Stimulated activated CD4-positive, alpha-beta T cell treated with anti-CD3 and anti-CD28 coated beads, TNF-alpha, amount 100 ng/mL, for 1 hour (primary cell): Measurements from ENCODE around the gene MACF1.

Source experiments
- DNase-seq, 3 donors: peaks; one replicate each; pipeline ENCODE4 v3.0.0-alpha.2; 2020; ENCODE audit warnings: low read depth in 3 of 3, low spot score in 1 of 3

MACF1 gene

DNA sequence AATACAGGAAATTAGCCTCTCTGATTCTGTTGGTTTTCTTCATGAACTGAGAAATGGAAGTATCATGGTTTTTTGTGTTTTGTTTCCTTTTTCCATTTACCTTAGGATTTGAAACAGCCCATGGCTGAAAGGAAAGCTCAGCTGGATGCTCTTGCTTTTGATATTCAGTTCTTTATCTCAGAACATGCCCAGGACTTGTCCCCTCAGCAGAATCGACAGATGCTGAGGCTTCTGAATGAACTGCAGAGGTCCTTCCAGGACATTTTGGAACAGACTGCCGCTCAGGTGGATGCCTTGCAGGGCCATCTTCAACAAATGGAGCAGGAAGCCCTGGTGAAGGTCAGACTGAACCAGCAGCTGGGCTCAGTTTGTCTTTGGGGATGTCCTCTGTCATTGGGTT, 142.4 kb downstream of the MACF1 start:
- no peak for DNase-seq

DNA sequence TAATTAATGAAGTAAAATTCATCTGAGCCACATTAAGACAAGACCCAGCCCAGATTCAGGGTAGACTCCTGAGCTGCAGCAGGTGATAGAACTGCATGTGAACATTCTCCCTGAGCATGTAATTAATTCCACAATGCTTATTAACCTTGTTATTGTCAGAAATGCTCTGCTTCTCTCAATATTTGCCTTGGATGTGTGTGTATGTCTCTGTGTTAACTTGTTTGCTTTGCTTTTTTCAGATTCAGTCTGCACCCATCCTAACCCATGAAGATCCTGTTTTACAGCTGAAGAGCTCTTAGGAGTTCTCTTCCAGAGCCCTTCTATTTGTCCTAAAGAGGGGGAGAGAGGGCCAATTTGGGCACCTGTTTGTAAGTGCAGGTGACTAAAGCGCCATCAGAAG, 143.8 kb downstream of the MACF1 start:
- no peak for DNase-seq

DNA sequence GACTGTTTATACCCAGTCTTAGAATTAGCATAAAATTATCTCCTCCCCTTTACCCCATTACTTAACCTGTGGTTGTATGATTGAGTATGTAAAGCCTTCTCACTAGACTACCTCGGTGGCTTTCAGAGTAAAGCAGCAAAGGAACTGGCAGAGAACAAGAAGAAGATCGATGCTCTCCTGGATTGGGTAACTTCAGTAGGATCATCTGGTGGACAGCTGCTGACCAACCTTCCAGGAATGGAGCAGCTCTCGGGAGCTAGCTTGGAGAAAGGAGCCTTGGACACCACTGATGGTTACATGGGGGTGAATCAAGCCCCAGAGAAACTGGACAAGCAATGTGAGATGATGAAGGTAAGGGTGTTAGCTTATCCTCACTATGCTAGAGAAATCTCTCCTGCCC, 148.4 kb downstream of the MACF1 start:
- DNase-seq, result no peak

DNA sequence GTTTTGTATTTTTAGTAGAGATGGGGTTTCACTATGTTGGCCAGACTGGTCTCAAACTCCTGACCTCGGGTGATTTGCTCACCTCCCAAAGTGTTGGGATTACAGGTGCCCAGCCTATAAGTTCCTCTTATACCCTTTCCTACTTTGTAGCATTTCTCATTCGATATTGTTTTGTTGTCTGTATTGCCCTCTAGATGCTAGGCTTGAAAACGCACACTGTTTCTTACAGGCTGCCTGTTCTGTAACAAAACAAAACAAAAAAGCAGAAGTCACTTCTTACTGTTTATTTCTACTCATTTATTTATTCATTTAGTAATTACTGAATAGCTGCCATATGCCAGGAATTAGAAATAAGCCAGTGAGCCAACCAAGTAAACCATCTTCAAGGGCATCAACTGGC, 150.1 kb downstream of the MACF1 start:
- no peak for DNase-seq

DNA sequence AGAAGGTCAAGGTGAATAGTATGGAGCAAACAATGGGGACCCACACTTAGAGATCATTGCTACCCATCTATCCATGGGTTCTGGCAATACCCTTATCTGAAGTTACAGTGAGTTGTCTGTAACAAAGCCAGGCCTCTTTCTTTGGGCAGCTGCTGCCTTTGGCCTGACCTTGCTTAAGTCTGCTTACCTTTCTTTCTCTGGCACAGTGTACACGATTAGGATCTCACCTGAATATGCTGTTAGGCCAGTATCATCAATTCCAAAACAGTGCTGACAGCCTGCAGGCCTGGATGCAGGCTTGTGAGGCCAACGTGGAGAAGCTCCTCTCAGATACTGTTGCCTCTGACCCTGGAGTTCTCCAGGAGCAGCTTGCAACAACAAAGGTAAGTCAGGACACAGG, 154.0 kb downstream of the MACF1 start:
- DNase-seq, result no peak

DNA sequence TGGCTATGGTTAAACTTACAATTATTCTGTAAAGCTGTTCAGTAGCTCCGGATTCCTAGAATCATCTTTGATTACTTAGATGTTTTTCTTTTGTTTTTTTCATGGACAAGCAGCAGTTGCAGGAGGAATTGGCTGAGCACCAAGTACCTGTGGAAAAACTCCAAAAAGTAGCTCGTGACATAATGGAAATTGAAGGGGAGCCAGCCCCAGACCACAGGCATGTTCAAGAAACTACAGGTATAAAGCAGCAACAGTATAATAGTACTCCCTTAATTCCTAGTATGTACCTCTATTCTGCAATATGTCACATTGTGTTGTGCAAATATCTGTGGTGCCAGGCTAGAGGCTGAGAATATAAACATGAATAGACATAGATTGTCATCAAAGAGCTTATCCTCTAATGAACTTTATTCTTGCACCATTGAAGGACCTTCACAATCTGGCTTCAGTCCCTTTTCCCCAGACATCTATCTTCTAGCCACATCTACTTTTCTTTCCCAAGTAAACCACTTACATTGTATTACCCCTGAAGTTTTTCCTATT, 154.6 kb downstream of the MACF1 start:
- DNase-seq, result no peak

DNA sequence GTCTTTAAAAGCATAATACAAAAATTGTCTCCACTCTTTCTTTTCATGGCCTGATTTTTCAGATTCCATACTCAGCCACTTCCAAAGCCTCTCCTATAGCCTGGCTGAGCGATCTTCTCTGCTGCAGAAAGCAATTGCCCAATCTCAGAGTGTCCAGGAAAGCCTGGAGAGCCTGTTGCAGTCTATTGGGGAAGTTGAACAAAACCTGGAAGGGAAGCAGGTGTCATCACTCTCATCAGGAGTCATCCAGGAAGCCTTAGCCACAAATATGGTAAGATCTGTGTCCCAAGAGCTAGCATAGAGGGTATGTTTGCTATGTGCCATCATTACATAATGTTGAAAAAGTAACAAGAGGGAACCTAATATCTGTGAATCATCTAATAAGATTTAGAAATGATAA, 156.2 kb downstream of the MACF1 start:
- DNase-seq, result no peak

DNA sequence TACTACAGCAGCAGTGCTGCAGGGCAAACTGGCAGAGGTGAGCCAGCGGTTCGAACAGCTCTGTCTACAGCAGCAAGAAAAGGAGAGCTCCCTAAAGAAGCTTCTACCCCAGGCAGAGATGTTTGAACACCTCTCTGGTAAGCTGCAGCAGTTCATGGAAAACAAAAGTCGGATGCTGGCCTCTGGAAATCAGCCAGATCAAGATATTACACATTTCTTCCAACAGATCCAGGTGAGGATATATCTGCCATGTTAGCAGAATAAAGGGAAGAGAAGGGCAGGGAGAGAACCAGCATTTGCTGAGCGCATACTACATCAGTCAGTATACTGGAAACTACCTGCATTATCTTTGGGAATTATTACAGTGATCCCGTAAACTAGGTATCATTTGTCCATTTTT, 157.0 kb downstream of the MACF1 start:
- no peak for DNase-seq

DNA sequence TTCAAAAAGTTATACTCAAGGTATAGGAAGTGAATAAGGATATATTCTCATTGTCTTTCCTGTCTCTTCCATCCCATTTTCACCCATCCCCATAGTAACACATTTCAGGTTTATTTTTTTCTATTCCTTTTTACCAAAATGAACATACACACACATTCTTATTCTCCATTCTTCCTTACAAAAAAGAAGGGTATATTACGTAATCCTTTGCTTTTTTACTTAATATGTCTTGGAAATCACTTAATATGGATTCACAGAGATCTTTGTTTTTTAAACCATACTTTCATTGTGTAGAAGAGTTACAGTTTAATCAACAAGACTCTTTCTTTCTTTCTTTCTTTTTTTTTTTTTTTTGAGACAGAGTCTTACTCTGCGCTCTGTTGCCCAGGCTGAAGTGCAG, 158.8 kb downstream of the MACF1 start:
- no peak for DNase-seq

DNA sequence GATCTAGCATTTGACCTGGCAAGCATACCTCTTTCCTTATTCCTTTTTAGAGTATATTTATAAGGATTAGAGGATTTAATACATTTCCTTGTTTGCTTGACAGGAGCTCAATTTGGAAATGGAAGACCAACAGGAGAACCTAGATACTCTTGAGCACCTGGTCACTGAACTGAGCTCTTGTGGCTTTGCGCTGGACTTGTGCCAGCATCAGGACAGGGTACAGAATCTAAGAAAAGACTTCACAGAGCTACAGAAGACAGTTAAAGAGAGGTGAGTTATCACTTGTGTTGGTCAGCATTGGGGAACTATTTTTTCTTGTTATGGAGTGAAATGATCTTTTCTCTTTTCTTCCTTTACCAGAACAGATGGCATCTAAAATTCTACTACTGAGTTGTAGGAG, 163.6 kb downstream of the MACF1 start:
- no peak for DNase-seq

DNA sequence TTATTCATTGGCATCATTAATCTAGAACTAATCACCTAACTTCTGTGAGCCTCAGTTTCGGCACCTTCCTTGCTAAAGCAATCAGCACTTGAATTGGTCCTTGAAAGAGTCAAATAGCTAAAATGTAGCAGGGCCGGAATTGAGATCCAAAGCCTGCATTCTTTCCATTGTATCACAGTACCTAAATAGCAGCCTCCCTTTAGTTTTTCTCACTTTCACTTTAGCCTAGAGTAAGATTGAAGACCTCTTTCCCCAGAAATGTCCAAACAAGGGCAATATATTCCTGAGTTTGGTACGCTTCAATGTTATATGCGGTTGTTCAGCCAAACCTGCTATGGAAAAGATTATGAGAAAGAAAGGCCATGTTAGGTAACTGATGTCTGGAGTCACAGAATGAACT, 165.1 kb downstream of the MACF1 start:
- no peak for DNase-seq

DNA sequence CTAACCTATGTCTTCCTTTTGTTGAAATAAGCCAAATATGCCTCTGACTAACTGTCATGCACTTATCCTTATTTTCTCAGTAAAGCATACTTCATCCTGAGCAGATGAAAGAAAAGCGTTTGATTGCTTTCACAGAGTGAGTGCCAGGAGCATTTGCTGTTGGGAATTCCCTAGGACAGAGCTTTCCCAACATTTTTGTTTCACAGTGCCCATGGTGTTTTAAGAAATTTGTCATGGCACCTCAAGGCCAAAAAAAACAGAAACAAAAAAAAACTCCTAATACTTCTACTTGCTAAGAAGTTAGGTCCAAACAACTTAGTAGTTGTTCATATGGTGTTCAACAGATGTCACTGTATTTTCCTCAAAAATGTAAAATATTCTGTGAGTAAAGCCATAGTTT, 166.1 kb downstream of the MACF1 start:
- no peak for DNase-seq

DNA sequence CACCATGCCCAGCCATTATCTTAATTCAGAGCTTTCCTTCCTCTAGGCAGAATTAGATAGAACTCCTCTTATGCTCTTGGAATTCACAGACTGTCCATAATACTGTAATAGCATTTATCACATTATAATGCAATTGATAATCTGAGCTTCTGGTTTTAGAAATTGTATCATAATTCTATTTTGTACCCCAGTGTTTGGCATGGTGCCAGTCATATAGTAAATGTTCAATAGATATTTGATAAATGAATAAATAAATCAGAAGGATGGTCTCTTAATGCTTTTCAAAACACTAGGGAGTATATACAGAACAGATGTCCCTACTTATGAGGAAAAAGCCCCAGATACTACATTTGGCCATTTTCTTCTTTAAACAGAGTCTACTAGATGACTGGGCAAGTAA, 167.6 kb downstream of the MACF1 start:
- DNase-seq, result no peak

DNA sequence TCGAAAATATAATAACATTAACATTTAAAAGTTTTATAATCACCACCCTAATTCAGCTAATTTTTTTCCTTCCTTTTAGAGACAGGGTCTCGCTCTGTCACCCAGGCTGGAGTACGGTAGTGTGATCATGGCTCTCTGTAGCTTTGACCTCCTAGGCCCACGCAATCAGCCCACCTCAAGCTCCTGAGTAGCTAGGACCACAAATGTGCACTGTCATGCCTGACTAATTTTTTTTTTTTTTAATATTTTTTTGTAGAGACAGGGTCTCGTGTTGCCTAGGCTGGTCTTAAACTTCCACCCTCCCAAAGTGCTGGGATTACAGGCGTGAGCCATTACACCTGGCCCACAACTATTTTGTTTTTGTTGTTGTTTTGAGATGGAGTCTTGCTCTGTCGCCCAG, 172.2 kb downstream of the MACF1 start:
- DNase-seq, result no peak

DNA sequence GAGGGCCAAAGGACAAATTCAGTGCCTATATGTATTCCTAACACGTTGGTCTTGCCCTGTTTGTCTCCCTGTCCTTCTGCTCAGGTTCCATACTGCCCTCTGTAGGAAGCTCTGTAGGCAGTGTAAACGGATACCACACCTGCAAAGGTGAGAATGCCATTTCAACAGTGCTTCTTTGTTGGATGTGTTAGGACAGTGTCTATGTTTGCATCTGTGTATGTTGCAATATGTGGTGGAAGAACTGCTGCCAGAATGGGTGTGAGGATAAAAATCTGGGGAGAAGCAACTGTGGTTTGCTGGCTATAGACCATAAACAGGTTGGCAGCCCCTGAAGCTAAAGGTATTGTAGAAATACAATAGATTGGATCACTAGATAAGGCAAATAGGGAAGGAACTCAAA, 173.9 kb downstream of the MACF1 start:
- no peak for DNase-seq

DNA sequence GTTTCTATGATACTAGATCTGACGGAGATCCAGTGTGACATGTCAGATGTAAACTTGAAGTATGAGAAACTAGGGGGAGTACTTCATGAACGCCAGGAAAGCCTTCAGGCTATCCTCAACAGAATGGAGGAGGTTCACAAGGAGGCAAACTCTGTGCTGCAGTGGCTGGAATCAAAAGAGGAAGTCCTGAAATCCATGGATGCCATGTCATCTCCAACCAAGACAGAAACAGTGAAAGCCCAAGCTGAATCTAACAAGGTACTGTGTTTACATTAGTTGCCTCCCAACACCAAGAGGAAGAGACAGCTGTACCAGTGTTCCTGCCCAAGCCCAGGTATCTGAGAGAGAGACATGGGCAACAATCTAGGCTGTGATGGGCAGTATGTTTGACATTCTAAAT, 174.7 kb downstream of the MACF1 start:
- no peak for DNase-seq

DNA sequence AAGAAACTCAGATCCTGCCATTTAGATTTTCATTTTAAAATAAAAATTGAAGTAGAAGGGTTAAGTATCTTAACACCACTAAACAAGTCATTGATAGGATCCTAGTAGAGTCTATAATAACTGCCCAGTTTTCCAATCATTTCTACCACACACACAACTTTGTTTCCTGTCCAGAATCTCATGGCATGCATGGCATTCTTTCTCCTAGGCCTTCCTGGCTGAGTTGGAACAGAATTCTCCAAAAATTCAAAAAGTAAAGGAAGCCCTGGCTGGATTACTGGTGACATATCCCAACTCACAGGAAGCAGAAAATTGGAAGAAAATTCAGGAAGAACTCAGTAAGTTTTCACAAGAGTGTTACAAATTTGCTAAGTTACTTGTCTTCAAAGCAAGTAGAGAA, 175.5 kb downstream of the MACF1 start:
- DNase-seq, result no peak

DNA sequence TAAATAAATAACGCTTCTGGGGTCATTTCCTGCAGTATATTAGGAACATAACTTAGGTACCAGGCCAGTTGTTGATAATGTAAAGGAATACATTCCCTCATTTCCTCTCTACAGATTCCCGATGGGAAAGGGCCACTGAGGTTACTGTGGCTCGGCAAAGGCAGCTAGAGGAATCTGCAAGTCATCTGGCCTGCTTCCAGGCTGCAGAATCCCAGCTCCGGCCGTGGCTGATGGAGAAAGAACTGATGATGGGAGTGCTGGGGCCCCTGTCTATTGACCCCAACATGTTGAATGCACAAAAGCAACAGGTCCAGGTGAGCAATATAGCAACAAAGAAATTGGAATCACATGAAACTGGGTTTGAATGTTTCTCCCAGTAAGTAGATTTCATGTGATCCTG, 177.3 kb downstream of the MACF1 start:
- DNase-seq, result no peak

DNA sequence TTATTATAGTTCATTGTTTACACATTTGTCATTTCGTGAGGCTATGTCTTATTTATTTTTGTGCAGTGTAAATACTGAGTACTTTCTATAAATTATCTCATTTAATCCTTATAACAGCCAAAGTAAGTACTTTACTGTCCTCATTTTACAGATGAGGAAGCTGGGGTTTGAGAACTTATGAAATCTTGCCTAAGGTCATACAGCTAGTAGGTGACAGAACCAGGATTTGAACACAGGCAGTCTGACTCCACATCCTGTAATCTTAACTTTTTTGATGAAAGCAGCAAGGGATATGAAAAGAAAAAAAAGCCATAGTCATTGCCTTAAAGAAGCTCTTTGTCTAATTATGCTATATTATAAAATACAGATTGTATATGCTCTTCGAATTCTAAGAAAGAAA, 179.8 kb downstream of the MACF1 start:
- DNase-seq, result no peak

DNA sequence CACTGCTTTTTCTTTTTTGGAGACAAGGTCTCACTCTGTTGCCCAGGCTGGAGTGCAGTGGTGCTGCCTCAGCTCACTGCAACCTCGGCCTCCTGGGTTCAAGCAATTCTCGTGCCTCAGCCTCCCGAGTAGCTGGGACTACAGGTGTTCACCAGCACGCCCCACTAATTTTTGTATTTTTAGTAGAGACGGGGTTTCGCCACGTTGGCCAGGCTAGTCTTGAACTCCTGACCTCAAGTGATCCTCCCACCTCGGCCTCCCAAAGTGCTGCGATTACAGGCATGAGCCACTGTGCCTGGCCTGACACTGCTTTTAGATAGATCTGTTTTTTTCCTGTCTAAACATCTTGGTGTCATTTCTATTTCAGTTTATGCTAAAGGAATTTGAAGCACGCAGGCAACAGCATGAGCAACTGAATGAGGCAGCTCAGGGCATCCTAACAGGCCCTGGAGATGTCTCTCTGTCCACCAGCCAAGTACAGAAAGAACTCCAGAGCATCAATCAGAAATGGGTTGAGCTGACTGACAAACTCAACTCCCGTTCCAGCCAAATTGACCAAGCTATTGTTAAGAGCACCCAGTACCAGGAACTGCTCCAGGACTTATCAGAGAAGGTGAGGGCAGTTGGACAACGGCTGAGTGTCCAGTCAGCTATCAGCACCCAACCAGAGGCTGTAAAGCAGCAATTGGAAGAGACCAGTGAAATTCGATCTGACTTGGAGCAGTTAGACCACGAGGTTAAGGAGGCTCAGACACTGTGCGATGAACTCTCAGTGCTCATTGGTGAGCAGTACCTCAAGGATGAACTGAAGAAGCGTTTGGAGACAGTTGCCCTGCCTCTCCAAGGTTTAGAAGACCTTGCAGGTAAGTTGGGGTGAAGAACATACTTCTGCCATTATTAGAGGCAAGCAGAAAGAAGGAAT, 180.8 kb downstream of the MACF1 start:
- no peak for DNase-seq

DNA sequence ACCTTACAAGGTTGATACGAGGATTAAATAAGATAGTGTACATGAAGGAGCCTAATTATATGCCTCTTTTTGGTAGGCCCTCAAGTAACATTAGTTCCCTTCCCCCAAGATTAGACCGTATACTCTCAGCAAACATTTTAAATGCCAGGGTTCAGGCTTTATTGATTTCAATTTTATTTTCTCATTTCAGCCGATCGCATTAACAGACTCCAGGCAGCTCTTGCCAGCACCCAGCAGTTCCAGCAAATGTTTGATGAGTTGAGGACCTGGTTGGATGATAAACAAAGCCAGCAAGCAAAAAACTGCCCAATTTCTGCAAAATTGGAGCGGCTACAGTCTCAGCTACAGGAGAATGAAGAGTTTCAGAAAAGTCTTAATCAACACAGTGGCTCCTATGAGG, 182.5 kb downstream of the MACF1 start:
- no peak for DNase-seq

DNA sequence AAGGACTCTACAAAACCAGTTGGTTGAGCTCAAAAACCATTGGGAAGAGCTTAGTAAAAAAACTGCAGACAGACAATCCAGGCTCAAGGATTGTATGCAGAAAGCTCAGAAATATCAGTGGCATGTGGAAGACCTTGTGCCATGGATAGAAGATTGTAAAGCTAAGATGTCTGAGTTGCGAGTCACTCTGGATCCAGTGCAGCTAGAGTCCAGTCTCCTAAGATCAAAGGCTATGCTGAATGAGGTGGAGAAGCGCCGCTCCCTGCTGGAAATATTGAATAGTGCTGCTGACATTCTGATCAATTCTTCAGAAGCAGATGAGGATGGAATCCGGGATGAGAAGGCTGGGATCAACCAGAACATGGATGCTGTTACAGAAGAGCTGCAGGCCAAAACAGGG, 183.0 kb downstream of the MACF1 start:
- no peak for DNase-seq
